Stimulated activated CD4-positive, alpha-beta T cell treated with anti-CD3 and anti-CD28 coated beads, Interleukin-15, amount 100 ng/mL, for 48 hours (primary cell): ENCODE measurements around the gene H2BK1.

ENCODE experiments used
- DNase-seq, 2 donors: peaks; one replicate each; pipeline ENCODE4 v3.0.0-alpha.2; 2020; ENCODE audit warnings: low read depth in 2 of 2

Gene H2BK1

DNA sequence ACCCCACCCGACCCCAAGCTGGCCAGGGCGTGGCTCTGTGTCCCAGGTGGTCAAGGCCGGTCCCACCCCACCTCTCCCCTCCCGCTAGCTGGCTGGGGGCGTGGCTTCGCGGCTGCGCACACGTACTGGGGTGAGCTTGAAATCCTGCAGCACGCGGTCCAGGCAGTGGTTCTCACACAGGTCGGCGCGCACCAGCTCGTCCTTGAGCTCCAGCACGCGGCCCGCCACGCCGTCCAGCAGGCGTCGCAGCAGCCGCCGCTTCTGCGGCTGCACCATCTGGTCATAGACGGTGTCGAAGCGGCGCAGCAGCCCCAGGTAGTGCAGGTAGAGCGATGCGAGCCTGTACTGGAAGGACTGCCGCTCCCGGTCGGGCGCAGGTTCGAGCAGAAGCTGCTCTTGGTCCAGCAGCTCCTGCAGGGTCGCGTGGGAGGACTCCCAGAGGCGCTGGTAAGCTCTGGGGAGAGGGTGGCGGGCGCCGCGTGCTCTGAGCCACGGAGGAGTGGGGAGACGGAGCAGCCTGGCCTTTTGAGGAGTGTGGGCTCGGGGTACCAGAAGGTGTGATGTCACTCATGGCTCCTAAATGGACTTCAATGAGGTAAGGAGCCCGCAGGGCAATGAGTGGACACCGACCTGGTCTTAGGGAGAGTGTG is 5.8 kb downstream of the H2BK1 start:
- DNase-seq, result no peak

DNA sequence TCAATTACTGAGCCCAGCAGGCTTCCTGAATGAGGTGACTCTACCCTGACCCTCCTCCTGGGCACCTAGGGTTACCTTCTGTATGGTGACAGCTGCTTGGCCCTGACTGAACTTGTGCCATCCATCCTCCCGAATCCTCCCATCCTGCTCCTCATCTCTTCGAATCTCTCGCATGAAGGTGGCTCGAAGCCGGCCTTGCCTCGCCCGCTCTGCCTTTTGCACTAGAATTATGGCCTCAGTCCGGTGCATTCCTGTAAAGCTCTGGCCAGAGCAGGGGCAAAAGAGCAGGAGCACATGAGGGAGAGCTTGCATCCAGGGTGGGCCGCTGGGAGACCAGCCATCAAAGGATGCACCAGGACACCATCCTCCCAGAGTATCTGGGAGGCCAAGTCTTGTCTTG is 7.5 kb downstream of the H2BK1 start:
- no peak for DNase-seq

DNA sequence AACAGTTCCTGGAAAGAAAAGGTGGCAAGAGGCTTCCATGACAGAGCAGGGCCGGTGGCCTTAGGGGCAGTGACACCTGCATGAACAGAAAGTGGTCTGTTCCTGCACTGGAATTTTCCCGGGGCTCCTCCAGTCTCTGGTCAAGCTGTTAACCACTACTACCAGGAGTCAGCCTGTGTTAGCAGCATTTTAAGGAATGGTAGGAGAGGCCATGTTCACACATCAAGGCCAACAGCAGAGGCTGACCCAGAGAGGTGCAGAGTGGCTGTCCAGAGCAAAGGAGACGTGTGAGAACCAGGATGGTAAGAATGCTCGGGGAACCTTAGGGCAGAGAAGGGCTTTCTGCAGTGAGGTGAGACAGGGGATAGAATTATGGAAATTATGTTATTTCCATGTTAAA is 8.5 kb downstream of the H2BK1 start:
- no peak for DNase-seq

DNA sequence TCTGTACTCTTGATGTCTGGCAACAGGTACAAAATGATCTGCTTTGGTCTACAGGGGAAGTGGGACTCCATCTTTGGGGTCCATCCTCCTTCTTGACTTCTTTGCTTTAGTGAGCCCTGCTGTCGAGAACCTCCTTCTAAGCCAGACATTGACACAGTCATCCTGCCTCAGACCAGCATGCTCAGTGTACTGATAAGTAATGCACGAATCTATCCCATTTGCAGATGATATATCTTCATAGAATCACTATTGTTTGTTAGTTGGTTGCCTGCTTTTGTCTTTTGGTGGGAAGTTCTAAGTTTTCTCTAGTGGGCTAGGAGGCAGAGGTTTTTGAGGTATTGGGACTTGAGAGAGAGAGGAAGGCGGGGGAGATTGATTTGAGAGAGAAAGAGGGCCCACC is 8.9 kb downstream of the H2BK1 start:
- DNase-seq, result no peak

DNA sequence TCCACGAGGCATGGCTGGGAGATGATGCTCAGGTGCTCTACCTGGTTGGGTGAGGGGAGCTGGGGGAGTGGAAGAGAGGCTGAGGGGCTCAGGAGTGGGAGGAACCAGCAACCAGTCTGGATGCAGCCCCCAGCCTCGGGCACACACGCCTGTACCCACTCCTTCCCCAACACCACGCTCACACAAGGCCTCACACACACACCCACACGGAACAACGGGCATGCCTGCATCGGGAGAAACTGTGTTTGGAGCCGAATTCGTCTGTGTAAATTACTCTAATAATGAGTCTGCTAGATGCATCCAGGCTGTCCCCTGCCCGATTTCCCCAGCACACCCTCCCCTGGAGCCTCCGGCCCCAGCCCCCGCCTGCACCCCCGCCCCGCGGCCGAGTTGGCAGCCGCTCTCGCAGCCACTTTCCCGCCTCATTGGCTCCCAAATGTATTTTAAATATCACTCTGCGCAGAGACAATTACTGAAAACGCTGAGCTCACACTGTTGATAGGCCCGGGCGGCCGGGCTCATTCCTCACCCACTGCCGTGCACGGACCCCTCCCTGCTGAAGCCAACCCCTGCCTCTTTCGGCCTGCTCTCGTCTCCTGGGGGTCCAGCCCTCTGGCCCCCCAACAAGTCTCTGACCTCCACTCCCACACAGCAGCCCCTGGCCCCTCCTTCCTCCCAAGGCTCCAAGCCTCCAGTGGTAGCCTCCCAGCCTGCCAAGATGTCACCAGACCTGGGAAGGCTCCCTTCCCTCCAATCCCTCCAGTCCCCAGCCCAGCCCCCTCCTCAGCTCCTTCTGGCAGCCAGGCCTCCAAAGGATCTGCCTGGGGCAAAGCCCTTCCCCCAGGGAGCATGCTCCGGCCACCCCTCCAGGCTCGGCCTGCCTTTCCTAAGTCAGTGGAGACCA is 11.1 kb downstream of the H2BK1 start:
- DNase-seq, result no peak

DNA sequence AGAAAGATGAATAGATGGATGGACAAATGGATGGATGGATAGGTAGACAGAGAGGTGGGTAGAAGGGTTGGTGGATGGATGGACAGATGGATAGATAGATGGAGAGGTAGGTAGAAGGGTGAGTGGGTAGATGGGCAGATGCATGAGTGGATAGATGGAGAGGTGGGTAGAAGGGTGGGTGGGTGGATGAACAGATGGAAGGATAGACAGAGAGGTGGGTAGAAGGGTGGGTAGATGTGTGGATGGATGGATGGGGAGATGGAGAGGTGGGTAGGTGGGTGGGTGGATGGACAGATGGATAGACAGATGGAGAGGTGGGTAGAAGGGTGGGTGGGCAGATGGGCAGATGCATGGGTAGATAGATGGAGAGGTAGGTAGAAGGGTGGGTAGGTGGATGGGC is 12.4 kb downstream of the H2BK1 start:
- DNase-seq, result no peak

DNA sequence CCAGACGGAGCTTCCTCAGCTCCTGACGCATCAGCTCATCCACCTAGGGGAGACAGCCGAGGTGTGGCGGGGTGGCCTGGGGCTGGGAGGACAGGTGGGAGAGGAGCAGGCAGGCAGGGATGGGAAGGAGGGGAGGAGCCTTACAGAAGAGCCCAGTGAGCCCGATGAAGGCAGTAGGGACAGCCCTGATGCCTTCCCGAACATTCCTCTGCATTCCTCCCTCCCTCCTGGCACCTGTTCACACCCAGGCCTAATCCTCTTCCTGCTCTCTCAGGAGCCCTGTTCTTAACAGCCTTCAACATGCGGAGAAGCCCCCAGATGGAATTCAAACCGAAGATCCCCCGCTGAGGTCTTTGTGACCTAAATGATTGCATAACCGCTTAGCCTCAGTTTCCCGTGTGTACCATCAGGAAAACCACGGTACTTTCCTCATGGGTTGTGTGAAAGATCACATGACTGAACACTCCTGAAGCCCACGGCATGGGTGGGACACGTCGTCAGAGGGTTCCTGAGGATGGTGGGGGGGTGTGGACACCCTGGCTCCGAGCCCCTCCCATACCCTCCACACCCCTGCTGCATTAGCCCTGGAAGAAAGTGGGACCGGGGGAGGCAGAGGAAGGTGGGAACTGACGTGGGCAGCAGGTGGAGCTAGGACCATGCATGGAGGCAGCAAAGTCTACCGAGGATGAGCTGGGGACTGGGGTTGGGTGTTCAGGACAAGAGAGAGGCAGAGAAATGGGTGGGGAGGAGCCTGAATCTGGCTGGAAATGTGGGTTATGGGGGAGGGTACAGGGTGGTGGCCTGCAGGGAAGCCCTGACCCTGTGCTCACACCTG is 14.5 kb downstream of the H2BK1 start:
- DNase-seq, result no peak

DNA sequence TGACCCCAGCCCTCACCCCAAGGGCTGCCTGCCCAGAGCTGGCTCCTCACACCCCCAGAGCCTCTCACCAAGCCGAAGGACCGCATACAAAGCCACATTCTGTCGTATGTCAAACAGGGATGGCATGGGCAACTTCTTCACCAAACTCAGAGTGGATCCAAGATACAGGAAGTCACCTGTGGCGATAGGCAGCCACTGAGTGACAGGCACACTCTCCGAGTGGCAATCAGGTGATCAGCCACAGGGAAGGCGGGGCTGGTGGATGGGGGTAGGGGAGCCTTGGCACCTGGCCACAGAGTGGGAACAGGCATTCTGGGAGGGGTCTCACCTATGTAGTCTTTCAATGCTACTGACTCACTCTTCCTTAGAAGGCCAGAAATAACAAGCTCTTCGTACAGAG is 16.1 kb downstream of the H2BK1 start:
- no peak for DNase-seq

DNA sequence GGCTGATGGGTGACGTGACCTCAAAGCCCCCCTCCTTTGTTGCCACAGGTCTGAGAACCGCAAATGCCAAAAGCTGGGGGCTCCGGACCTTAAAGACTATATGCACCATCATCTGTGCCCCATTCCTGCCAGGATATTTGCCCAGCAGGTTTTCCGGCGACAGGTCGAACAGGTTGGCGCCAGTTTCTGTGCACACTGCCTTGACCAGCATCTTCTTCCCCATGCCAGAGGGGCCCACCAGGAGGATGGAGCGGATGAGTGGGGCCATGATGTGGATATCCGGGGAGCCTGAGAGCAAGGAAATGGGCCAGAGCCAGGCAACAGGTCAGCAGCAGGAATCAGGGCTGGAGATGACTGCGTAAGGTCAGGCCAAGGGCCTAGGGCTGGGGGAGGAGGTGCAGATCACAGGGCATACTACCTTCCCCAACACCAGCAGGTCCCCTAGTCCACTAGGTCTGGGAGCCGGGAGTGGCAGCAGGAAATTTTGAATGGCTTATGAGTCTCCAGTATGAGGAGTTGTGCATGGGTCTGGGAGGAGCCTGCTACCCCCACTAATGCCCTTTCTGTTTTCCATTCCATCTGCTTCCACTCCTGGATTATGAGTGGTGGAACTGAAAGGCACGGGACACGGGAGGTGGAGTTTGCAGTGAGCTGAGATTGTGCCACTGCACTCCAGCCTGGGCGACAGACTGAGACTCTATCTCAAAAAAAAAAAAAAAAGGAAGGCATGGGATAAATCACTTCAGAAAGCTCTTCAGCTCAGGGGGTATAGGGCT is 16.9 kb downstream of the H2BK1 start:
- no peak for DNase-seq

DNA sequence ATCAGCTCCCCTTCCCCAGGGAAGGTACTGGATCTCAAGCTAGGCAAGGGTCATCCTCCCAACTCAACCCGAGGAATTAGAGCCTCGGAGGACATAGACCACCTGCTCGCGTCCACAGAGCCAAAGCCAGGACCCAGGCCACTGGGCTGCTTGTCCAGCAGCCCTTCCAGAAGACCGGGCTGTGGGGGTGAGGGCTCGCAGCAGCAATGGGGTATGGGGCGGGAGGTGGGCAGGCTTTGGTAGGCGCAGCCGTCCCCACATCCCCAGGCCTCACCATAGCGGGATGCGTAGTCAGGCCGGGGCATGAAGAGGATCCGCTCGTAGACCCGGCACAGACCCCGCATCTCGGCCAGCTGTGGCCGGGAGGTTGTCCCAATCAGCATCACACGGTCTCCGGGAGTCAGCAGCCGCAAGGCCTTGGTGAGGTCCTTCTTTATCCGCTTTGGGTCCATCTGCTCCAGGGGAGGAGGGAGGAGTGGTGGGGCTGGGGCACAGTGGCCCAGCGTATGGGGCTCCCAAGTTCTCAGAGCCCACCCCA is 18.2 kb downstream of the H2BK1 start:
- no peak for DNase-seq

DNA sequence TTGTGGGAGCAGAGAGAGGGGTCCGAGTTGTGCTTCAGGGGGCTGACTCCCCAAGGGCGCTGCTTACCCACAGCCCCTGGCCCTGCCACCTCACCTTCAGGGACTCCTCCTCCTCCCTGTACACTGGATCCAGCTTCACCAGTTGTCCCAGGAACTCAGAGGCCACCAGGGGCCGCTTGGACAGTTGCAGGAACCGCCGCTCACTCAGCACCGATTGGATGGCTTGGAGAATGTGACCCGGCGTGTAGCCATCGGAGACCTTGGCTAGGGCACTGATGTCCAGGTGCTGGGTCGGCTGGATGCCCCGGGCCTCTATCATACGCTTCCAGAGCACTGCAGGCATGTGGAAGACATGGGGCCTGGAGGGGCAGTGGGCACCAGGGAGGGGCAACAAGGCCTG is 18.7 kb downstream of the H2BK1 start:
- no peak for DNase-seq

DNA sequence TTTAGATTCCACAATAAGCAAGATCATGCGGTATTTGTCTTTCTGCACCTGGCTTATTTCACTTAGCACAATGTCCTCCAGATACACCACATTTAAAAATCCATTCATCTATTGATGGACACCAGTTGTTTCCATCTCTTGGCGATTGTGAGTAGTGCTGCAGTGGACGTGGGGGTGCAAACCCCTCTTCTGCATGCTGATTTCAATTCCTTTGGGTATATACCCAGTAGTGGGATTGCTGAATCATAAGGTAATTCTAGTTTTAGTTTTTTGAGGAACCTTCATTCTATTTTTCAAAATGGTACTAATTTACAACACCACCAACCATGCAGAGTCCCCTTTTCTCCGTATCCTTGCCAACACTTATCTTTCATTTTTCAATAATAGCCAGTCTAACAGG is 21.2 kb downstream of the H2BK1 start:
- no peak for DNase-seq

DNA sequence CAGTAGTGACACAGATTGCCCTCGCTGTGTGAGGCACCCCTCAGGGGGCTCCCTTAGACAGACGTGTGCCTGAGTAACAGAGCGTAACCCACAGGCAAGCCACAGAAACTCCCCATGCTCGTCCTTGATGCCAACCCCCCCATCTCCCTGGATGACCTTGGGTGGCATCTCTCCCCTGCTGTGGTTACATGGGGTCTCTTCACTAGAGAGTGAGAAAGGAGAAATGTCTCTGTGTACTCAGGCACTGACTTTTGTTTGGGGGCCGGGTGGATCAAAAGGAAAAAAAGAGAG is 22.1 kb downstream of the H2BK1 start:
- no peak for DNase-seq

DNA sequence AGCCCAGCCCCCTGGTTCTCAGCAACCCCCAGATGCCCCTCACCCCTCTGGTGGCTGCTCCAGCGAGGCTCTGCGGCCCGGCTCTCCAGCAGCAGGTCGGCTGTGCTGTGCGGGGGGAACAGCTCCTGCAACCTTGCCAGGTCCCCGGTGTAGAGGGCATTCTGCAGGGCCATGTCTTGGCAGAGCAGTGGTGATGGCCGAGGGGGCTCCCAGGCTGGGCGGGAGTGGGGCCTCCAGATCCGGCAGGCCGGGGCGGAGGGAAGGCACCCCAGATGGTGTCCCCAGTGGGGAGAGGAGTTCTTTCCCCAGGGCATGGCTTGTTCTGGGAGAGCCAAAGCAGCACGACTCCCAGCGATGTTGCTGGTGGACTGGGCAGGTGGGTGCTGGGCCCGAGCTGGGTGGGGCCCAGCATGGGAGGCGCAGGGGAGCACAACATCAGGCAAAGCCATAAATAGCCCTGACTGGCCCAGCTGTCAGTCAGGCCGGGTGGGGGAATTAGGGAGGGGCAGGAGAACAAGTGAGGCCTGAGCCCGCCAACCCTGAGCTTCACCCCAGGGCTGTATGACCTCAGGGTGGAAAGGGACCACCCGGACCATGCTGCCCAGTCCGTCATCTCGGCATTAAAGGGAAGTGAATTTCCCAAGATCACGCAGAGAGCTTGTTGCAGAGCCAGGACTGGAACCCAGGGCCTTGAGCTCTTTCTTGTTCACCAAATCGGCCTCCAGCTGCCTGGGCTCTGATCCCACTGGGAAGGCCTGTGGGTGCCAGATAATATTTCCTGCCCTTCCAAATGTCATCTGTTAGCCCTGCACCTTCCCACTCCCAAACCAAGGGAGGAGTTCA is 22.7 kb downstream of the H2BK1 start:
- no peak for DNase-seq

DNA sequence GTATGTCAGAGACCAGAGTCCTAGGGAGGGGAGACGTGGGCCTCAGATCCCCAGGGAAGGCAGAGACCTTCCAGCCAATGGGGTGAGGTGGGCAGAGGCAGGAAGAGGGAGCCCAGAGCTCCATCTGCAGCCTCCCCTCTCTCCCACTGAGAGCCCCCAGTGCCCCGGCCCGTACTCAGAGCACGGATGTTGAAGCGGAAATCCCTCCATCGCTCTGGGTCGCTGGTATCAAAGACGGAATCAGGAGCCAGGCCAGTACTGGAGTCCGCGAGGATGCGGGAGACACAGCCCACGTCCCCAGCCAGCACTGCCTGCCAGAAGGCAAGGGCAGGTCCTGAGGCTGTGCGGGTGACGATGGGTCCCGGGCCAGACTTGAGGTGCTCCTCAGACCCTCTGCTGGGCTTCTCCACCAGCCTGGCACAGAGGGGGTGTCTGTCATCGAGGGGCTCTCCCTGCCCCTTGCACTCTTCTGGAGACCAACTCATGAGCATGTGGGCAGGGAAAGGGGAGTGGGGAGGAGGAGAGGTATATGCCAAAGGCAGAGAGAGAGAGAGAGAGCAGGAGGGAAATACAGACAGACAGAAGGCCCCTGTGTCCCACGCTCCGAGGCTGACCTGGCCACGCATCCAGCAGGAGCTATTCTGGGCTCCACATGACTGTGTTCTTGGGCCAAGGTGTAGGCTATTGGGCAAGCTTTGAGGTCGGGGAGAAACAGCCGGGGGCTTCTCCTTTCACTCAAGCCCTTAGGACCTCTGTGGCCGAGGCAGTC is 23.5 kb downstream of the H2BK1 start, which contains the start of gene ASB10:
ASB10 (minus strand) TSS at position 611 of the 769 bp plus-strand sequence; CDS start at position 491, 120 bp downstream.
- no peak for DNase-seq

DNA sequence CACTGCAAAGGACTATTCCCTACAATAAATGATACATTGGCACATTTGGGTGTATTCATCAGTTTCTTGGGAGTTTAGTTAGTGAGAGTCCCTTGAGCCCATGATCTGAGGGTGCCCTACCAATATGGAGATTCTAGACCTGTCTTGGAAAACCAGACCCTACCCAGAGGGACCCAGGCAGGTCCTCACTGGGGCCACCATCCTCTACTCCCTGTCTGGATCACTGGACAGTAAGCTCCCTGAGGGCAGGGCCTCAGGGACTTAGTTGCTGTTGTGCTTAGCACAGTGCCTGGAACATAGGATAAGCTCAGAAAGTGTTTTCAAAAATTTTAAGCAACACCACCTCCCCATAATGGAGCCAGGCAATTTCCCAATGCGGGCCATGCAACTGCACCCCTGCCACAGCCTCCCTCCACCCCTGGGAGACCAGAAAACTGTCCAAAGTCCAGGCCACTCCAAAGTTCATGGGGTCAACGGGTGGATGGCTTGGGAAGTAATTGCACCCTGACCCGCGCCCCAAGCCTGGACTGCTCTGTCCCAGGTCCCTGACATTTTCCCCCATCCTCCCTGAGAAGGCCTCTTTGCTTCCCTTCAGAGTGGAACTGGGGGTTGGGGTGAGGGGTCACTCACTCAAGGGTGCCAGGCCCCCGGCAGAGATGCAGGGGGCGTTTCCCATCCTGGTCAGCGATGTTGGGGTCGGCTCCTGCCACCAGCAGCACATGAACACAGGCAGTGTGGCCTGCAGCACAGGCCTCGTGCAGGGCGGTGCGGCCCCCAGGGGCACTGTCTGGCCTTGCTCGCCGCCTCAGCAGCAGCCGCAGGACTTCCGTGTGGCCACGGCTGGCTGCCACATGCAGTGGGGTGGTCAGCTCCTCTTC is 24.3 kb downstream of the H2BK1 start:
- no peak for DNase-seq

DNA sequence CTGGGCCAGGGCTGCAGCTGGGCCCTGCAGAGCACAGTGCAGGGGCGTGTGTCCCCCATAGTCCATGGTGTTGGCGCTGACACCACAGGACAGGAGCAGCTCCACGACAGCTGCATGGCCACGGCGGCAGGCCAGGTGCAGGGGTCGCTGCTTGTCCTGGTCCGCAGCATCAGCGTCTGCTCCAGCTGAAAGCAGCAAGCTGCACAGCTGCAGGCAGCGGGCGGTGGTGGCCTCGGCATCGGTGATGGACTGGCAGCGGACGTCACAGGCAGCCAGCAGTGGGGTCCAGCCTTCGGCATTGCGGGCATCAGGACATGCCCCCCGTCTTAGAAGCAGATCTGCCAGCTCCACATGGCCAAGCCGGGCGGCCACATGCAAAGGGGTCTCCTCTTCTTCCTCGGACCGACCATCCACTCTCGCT is 29.3 kb downstream of the H2BK1 start:
- no peak for DNase-seq

DNA sequence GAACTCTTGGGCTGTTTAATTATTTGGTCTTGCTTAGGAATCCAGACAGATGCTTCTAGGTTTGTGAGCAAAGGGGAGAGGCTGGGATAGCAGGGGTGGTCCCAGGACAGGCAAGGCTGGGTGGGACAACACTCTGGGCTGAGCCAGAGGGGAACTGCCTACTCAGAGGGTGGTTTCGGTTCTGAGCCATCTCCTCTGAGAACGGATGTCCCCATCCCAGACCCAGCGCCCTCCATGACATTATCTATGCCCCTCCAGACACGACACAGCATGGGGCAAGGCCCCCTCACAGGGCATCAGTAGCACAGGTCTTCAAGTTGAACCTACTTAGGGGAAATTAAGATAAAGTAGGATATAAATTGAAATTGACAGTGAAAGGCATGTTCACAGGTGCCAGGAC is 30.3 kb downstream of the H2BK1 start:
- DNase-seq, result no peak
